ENCODE measurements around the gene MYO1D.

- no peak for TF ChIP-seq CTCF (IDR thresholded peaks at IDR 0.05)
- no peak for TF ChIP-seq POLR2A (IDR thresholded peaks at IDR 0.05)
- no peak for TF ChIP-seq EP300 (IDR thresholded peaks at IDR 0.05; ENCODE audit: low read depth)
- TF ChIP-seq POLR2AphosphoS5 (IDR thresholded peaks at IDR 0.05) = no peak
Observed at GRCh38 chr17:32479074-32479617, 397.8 kb downstream of the MYO1D start.
